ENCODE data around the gene CLEC4D. TPM values are rescaled to one million over a fixed set of nuclear protein-coding genes. Genes with fewer than 3 reads are reported as not detected.

Gene CLEC4D
- total RNA-seq, 1 donor from 2014 or later, result not detected

- H3K4me1 Mint-ChIP-seq (ENCODE audit: low read depth), result peaks cover 4% of the 10 kb centered on the region
These were observed 34.9 kb downstream of the CLEC4D start for GRCh38 chr12:8548192-8548591.

GRCh38 chr12:8549381-8549780 lies 36.1 kb downstream of the CLEC4D start:
- H3K27ac Mint-ChIP-seq (ENCODE audit: unreplicated experiment), result no peak overlapping the region

More at GRCh38 chr12:8548192-8548591, 34.9 kb downstream of the CLEC4D start:
- H3K27ac Mint-ChIP-seq (ENCODE audit: unreplicated experiment), result no peak overlapping the region
- no peak for DNase-seq (ENCODE audit: low spot score)
- no peaks in the 10 kb centered on the region for H3K9me3 Mint-ChIP-seq (ENCODE audit: low read depth)
- no peaks in the 10 kb centered on the region for H3K36me3 Mint-ChIP-seq (ENCODE audit: low read depth)
- TF ChIP-seq CTCF (IDR thresholded peaks at IDR 0.05), result no peak
- no peak overlapping the region for H3K4me3 Mint-ChIP-seq (ENCODE audit: unreplicated experiment)
- peaks cover 9% of the 10 kb centered on the region for H3K27me3 Mint-ChIP-seq (ENCODE audit: low read depth)

DNA sequence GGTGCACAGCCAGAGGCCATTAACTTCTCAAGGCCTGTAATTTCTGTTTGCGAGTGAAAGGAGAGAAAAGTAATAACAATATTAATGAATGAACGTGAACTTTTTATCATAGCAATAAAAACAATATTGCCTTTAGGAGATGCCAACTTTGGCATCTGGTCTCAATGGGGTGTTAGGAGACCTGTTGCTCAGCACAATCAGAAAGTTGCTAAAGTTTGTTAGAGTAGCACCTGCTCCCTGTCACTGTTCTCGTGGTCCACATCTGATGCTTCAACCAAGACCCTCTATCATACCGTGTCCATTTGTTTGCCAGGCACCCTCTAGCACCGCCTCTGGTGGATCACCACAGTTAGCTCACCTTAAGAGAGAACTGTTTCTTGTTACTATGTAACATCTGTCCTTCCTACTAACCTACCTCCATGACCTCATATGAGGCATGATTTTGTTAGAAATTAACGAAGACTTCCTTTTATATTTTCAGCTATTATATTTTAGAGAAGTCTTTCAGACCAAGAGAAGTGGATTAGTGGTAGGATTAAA lies 39.9 kb downstream of the CLEC4D start:
- no peaks in the 10 kb centered on the region for H3K9me3 Mint-ChIP-seq (ENCODE audit: low read depth)
- H3K4me1 Mint-ChIP-seq (ENCODE audit: low read depth), result peaks cover 6% of the 10 kb centered on the region
- H3K27me3 Mint-ChIP-seq (ENCODE audit: low read depth), result peaks cover 2% of the 10 kb centered on the region
- H3K27ac Mint-ChIP-seq (ENCODE audit: unreplicated experiment), result no peak overlapping the region
- TF ChIP-seq CTCF (IDR thresholded peaks at IDR 0.05), result no peak
- DNase-seq (ENCODE audit: low spot score), result no peak
- no peaks in the 10 kb centered on the region for H3K36me3 Mint-ChIP-seq (ENCODE audit: low read depth)
- H3K4me3 Mint-ChIP-seq (ENCODE audit: unreplicated experiment), result no peak overlapping the region

More at GRCh38 chr12:8549381-8549780, 36.1 kb downstream of the CLEC4D start:
- DNase-seq (ENCODE audit: low spot score), result no peak
- Mint-ChIP-seq H3K9me3 (ENCODE audit: low read depth) (no peaks in the 10 kb centered on the region), H3K36me3 (ENCODE audit: low read depth) (no peaks in the 10 kb centered on the region), H3K27me3 (ENCODE audit: low read depth) (peaks cover 9% of the 10 kb centered on the region), H3K4me3 (ENCODE audit: unreplicated experiment) (no peak overlapping the region), H3K4me1 (ENCODE audit: low read depth) (peaks cover 3% of the 10 kb centered on the region)
- no peak for TF ChIP-seq CTCF (IDR thresholded peaks at IDR 0.05)

DNA sequence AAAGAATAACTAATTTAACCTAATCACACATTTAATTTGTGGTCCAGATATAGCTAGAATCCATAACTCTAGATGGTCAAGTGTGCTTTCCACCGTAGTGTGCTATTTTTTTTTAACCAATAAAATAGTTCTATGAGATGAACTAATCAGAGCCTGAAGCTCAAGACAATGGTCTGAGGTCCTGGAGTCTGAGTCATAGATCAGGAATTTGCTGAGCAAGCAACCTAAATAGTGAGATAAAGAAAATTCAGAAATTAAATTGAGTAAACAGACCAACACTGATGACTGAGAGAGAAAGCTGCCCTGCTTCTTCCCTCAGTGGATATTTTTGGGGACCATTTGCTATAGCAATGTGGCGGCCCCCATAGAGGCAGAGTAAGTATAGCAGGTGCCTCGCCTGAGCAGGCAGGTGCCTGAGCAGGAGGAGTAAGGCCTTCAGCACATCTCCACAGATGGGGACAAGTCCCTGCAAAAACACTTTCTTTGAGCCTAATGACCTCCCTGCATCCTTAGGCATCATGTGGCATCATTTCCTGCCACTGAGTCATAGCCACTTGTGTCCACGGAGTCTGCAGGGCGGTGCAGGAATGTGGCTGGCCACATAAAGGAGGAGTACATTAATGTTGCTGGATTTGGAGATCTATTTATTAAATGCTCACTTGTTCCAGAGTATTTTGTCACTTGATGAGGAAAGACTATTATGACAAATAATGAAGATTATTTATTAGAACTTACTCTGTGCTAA lies 41.3 kb downstream of the CLEC4D start:
- Mint-ChIP-seq H3K27me3 (ENCODE audit: low read depth) (no peaks in the 10 kb centered on the region), H3K4me1 (ENCODE audit: low read depth) (peaks cover 6% of the 10 kb centered on the region), H3K9me3 (ENCODE audit: low read depth) (no peaks in the 10 kb centered on the region), H3K27ac (ENCODE audit: unreplicated experiment) (no peak overlapping the region), H3K4me3 (ENCODE audit: unreplicated experiment) (no peak overlapping the region), H3K36me3 (ENCODE audit: low read depth) (no peaks in the 10 kb centered on the region)
- DNase-seq (ENCODE audit: low spot score), result no peak
- no peak for TF ChIP-seq CTCF (IDR thresholded peaks at IDR 0.05)

- Mint-ChIP-seq H3K27ac (ENCODE audit: unreplicated experiment) (no peak overlapping the region), H3K27me3 (ENCODE audit: low read depth) (peaks cover 1% of the 10 kb centered on the region), H3K4me3 (ENCODE audit: unreplicated experiment) (no peak overlapping the region), H3K36me3 (ENCODE audit: low read depth) (no peaks in the 10 kb centered on the region), H3K4me1 (ENCODE audit: low read depth) (peaks cover 6% of the 10 kb centered on the region), H3K9me3 (ENCODE audit: low read depth) (peaks cover under 1% of the 10 kb centered on the region)
- TF ChIP-seq CTCF (IDR thresholded peaks at IDR 0.05), result no peak
- no peak for DNase-seq (ENCODE audit: low spot score)
These were observed 43.3 kb downstream of the CLEC4D start for GRCh38 chr12:8556531-8557097.
